Progenitor cell of endocrine pancreas (in vitro differentiated cells): ENCODE measurements around the gene NCR3LG1. TPM values are rescaled to one million over a fixed set of nuclear protein-coding genes. Genes with fewer than 3 reads are reported as not detected.

Experiments used
- DNase-seq: peaks from one replicate; pipeline ENCODE4 v3.0.0; 2021; ENCODE audit warnings: low spot score; ENCODE audit not compliant: unreplicated experiment
- H3K27ac Mint-ChIP-seq: 2 replicates; pipeline ENCODE4 v1.8.0; 2021; ENCODE audit warnings: mild to moderate bottlenecking, moderate library complexity, mixed read lengths
- H3K27me3 Mint-ChIP-seq: 2 replicates; pipeline ENCODE4 v1.8.0; 2021; ENCODE audit warnings: mixed read lengths
- H3K36me3 Mint-ChIP-seq: 2 replicates; pipeline ENCODE4 v1.8.0; 2022; ENCODE audit warnings: mixed read lengths; ENCODE audit not compliant: insufficient read depth
- H3K4me1 Mint-ChIP-seq: 2 replicates; pipeline ENCODE4 v1.8.0; 2021; ENCODE audit warnings: low read depth, mixed read lengths
- H3K4me3 Mint-ChIP-seq: 2 replicates; pipeline ENCODE4 v1.8.0; 2021; ENCODE audit warnings: low read depth, mild to moderate bottlenecking, moderate library complexity, mixed read lengths
- H3K9me3 Mint-ChIP-seq: 2 replicates; pipeline ENCODE4 v1.8.0; 2021; ENCODE audit warnings: low read depth, mixed read lengths
- total RNA-seq: library from RNA; stranded (reverse); gene quantifications from 2 replicates; pipeline ENCODE4 v1.2.1, GENCODE V29; 2021
- TF ChIP-seq, protein P1 (sequence below): fragments of 200-600 bp; sonication (generic); IDR thresholded peaks from one replicate; pipeline ENCODE4 v1.5.0; 2021; ENCODE audit warnings: antibody characterized with exemption, mild to moderate bottlenecking; ENCODE audit not compliant: unreplicated experiment

Gene NCR3LG1
- total RNA-seq, 1 donor from 2014 or later, result 1.3 TPM

DNA sequence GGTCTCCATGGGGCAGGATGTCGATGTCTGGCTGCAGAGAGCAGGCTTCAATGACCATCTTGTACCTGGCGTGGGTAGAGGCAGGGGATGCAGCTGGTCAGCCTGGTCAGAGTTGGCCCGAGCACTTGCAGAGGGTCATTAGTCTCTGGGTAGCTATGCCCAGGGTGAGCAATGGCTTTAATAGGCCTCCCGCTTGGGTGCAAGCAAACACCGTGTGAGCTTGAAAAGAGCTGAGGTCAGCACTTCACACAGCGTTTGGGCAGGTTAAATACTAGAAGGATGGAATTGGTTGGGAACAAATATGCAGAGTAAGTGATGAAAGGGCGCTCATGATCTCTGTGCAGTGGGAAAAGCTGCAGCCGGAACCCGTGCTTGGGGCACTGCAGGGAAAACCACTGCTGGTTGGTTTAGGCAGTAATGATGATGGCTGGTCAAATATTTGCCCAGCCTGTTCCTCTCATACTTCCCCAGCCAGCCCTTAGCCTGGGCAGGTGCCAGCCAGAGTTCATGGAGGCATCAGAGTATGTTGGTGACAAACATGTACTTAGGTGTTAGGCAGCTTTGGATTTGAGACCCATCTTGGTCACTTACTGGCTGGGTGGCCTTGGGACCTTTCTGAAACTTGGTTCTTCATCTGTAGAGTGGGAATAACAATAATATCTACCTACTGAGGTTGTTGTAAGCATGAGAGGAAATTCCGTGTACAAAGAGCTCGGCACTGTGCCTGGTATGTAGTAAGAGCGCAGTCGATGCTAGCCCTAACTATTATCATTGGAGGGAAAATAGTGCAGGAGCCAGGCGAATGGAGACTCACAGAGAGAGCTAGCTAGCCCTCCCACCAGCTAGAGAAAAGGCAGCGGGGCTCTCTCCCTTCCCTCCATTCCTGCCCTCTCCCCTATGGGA, 62.1 kb downstream of the NCR3LG1 start:
- Mint-ChIP-seq H3K4me3 (no peak overlapping the region), H3K4me1 (peaks cover 14% of the 10 kb centered on the region), H3K27ac (peak overlapping the region; percentile 86), H3K27me3 (peaks cover 10% of the 10 kb centered on the region), H3K36me3 (no peaks in the 10 kb centered on the region), H3K9me3 (no peaks in the 10 kb centered on the region)
- DNase-seq, result no peak
- TF ChIP-seq, protein P1, sequence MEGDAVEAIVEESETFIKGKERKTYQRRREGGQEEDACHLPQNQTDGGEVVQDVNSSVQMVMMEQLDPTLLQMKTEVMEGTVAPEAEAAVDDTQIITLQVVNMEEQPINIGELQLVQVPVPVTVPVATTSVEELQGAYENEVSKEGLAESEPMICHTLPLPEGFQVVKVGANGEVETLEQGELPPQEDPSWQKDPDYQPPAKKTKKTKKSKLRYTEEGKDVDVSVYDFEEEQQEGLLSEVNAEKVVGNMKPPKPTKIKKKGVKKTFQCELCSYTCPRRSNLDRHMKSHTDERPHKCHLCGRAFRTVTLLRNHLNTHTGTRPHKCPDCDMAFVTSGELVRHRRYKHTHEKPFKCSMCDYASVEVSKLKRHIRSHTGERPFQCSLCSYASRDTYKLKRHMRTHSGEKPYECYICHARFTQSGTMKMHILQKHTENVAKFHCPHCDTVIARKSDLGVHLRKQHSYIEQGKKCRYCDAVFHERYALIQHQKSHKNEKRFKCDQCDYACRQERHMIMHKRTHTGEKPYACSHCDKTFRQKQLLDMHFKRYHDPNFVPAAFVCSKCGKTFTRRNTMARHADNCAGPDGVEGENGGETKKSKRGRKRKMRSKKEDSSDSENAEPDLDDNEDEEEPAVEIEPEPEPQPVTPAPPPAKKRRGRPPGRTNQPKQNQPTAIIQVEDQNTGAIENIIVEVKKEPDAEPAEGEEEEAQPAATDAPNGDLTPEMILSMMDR, result no peak

DNA sequence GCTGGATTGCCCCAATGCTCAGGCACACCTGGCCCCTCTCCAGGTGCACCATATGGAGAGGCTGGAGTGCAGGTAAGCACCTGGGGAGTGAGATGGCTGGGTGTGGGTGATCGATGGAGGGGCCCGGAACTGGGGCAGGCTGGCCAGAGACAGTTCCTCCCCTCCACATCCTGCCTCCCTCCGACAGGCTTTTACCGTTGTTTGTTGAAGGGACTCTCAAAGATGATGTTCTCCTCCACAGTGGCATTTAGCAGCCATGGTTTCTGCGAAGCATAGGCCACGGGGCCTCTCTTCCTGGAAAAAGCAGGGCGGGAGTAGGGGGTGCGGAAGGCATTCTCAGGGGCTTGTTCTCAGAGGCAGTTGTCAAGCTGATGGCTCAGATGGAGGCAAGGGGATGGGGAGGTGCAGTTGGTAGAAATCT, 62.7 kb downstream of the NCR3LG1 start:
- DNase-seq, result no peak
- Mint-ChIP-seq H3K4me3 (no peak overlapping the region), H3K4me1 (peaks cover 14% of the 10 kb centered on the region), H3K27me3 (peaks cover 14% of the 10 kb centered on the region), H3K27ac (no peak overlapping the region), H3K36me3 (no peaks in the 10 kb centered on the region), H3K9me3 (no peaks in the 10 kb centered on the region)
- TF ChIP-seq, protein P1, result no peak

DNA sequence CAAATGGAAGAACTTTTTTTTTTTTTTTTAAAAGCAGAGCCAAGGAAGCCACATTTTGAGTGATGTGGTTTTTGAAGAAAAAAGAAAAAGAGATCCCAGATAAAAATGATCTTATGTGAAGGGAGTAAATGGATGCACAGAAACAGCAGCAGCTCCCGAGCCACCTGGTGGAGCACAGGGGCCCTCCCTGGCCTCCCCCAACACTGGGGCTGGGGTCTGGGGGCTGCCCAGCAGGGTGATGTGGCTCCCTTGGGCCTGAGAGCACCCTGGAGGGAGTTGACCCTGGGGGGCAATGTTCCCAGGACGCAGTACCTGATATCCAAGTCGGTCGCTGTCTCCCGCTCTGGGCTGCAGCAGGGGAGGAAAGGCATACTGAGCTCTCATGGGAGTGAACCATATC, 63.4 kb downstream of the NCR3LG1 start:
- Mint-ChIP-seq H3K27ac (no peak overlapping the region), H3K4me1 (peaks cover 14% of the 10 kb centered on the region), H3K36me3 (no peaks in the 10 kb centered on the region), H3K9me3 (no peaks in the 10 kb centered on the region), H3K27me3 (peaks cover 19% of the 10 kb centered on the region), H3K4me3 (no peak overlapping the region)
- TF ChIP-seq, protein P1, result no peak
- no peak for DNase-seq

DNA sequence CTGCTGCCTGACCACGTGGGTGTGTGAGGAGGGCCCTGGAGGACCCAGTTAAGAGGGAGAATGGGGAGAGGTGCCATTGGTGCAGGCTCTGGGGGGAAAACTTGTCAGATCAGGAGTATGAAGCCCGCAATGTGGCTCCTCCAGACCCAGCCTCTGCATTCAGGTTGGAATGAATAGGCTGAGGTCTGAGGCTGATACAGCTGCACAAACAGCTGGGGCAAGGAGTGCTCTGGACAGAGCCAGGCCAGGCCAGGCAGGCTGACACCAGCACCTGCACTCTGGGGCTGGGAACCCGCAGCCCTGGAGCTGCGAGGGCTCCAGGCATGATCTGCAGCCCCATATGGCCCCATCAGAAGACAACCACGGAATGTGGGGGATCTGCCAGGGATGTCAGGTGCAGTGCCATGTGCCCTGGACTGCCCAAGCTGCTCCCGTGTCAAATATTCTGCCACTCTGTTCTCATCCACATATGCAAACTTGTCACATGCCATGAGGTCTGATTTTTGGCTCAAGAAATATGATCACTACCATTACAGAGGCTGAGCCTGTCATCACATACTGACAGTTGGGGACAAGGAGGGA, 64.0 kb downstream of the NCR3LG1 start:
- H3K4me3 Mint-ChIP-seq, result no peak overlapping the region
- DNase-seq, result no peak
- H3K9me3 Mint-ChIP-seq, result no peaks in the 10 kb centered on the region
- H3K27ac Mint-ChIP-seq, result no peak overlapping the region
- TF ChIP-seq, protein P1, result no peak
- H3K36me3 Mint-ChIP-seq, result no peaks in the 10 kb centered on the region
- H3K27me3 Mint-ChIP-seq, result peaks cover 19% of the 10 kb centered on the region
- peaks cover 14% of the 10 kb centered on the region for H3K4me1 Mint-ChIP-seq

DNA sequence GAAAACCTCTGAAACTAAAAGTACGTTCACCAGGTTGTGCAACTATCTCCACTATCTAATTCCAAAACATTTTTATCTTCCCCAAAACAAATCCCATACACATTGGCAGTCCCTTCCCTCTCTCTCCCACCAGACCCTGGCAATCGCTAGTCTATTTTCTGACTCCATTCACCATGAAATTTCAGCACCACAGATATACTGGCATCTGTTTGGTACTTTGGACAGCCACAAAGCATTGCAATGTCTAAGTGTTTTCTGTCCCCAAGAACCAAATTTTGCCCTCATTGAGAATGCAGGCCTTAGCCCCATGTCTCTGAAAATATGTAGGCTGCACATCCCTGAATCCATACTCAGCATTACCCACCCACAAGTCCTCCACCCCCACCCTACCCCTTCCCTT, 64.9 kb downstream of the NCR3LG1 start:
- no peak for DNase-seq
- Mint-ChIP-seq H3K36me3 (no peaks in the 10 kb centered on the region), H3K27me3 (peaks cover 21% of the 10 kb centered on the region), H3K9me3 (no peaks in the 10 kb centered on the region), H3K4me3 (no peak overlapping the region), H3K4me1 (peaks cover 14% of the 10 kb centered on the region), H3K27ac (no peak overlapping the region)
- TF ChIP-seq, protein P1, result no peak
